ENCODE results near the gene PPP1R14B.

GRCh38 chr11:64208796-64209562, 37.8 kb downstream of the PPP1R14B start:
- TF ChIP-seq TAF1 (IDR thresholded peaks at IDR 0.05; ENCODE audit: low read depth, low read length) (no peak), SPI1 (IDR thresholded peaks at IDR 0.05; ENCODE audit: low read depth, low read length) (no peak), POLR2A (IDR thresholded peaks at IDR 0.05; ENCODE audit: low read depth, low read length) (no peak)
